Right atrium auricular region (tissue), 2 donors: Measurements from ENCODE around the gene ELN. TPM values are rescaled to one million over a fixed set of nuclear protein-coding genes. Genes with fewer than 3 reads are reported as not detected.

Source experiments
- DNase-seq: peaks from one replicate; pipeline ENCODE4 v3.0.0-alpha.2; 2019; ENCODE audit warnings: low spot score
- H3K27ac ChIP-seq, 2 donors: fragments of 200-600 bp; sonication (generic); 1 replicate in 1 of 2; 2 replicates in 1 of 2; pipeline ENCODE4 v1.5.1; 2016 to 2019
- H3K27me3 ChIP-seq, 2 donors: fragments of 200-600 bp; sonication (generic); one replicate each; pipeline versions ENCODE4 v1.5.1 to v1.6.0; 2017 to 2019
- H3K36me3 ChIP-seq: fragments of 200-600 bp; sonication (generic); one replicate; pipeline ENCODE4 v1.5.1; 2016
- H3K4me1 ChIP-seq, 2 donors: fragments of 200-600 bp; sonication (generic); one replicate each; pipeline versions ENCODE4 v1.5.1 to v1.6.0; 2017 to 2019
- H3K4me3 ChIP-seq, 2 donors: fragments of 200-600 bp; sonication (generic); 1 replicate in 1 of 2; 2 replicates in 1 of 2; pipeline ENCODE4 v1.5.1; 2017 to 2019; ENCODE audit warnings: mild to moderate bottlenecking in 1 of 2, moderate library complexity in 1 of 2
- H3K9me3 ChIP-seq, 2 donors: fragments of 200-600 bp; sonication (generic); one replicate each; pipeline ENCODE4 v1.5.1; 2019
- total RNA-seq, 2 donors: library from RNA; depleted of rRNA; stranded (reverse); fragments of >200 nt; gene quantifications; one replicate each; pipeline ENCODE4 v1.1.0, GENCODE V29; 2016
- TF ChIP-seq, protein P1 (sequence below), 2 donors: fragments of 200-600 bp; sonication (generic); IDR thresholded peaks; one replicate each; pipeline ENCODE4 v1.5.1; 2019; ENCODE audit warnings: antibody characterized with exemption in 2 of 2

The ELN gene
- total RNA-seq, 2 donors from 2014 or later: 138 to 149 TPM

DNA sequence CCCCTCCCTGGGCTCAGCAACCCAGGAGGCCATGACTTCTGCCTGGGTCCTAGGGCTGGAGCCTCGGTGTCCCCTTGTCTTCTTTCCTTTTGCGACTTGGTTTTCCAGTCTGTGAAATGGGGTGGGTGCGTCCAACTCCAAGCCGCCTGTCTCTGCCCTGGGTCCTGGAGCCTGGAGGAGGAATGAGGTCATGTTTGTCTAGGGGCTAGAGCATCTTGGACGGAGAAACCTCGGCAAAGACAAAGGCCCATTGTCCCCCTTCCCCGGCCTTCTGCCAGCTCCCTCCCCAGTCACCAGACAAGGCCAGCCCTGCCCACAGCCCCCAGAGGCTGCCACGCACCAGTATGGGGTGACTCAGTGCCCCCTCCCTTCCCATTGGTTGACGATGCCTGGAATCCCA lies 39.8 kb upstream of the ELN start:
- TF ChIP-seq, protein P1, sequence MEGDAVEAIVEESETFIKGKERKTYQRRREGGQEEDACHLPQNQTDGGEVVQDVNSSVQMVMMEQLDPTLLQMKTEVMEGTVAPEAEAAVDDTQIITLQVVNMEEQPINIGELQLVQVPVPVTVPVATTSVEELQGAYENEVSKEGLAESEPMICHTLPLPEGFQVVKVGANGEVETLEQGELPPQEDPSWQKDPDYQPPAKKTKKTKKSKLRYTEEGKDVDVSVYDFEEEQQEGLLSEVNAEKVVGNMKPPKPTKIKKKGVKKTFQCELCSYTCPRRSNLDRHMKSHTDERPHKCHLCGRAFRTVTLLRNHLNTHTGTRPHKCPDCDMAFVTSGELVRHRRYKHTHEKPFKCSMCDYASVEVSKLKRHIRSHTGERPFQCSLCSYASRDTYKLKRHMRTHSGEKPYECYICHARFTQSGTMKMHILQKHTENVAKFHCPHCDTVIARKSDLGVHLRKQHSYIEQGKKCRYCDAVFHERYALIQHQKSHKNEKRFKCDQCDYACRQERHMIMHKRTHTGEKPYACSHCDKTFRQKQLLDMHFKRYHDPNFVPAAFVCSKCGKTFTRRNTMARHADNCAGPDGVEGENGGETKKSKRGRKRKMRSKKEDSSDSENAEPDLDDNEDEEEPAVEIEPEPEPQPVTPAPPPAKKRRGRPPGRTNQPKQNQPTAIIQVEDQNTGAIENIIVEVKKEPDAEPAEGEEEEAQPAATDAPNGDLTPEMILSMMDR (IDR thresholded peaks at IDR 0.05): no peak
- Histone ChIP-seq H3K4me1 (peaks cover 0 to 45% of the 10 kb centered on the region in 2 donors), H3K27me3 (no peaks in the 10 kb centered on the region), H3K9me3 (no peaks in the 10 kb centered on the region), H3K4me3 (no peak overlapping the region), H3K27ac (peak overlapping the region; percentile 58 to 78), H3K36me3 (no peaks in the 10 kb centered on the region)
- peak; percentile 89 for DNase-seq

DNA sequence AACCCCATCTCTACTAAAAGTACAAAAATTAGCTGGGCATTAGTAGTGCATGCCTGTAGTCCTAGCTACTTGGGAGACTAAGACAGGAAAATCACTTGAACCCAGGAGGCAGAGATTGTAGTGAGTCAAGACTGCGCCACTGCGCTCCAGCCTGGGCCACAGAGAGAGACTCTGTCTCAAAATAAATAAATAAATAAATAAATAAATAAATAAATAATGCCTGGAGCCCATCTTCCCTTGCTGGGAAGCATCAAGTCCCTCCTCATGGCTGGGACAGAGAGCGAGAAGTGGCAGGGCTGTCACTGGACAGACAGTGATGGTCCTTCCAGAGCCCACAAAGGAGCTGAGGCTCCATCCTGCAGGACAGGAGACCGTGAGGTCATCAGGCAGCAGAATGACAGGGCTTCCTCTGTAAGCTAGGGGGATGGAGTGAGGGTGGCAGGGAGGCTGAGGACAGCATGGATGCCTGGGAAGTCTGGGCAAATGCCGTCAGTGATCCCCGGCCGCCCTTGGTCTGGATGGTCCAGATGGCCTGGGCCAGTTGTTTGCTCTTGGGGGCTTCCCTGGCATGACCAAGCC lies 36.4 kb upstream of the ELN start:
- TF ChIP-seq, protein P1 (IDR thresholded peaks at IDR 0.05): no peak
- Histone ChIP-seq H3K27ac (peak overlapping the region; percentile 72 to 73), H3K9me3 (peaks cover 0 to 16% of the 10 kb centered on the region in 2 donors), H3K36me3 (no peaks in the 10 kb centered on the region), H3K4me3 (no peak overlapping the region), H3K4me1 (peaks cover 0 to 20% of the 10 kb centered on the region in 2 donors), H3K27me3 (no peaks in the 10 kb centered on the region)
- DNase-seq: no peak

DNA sequence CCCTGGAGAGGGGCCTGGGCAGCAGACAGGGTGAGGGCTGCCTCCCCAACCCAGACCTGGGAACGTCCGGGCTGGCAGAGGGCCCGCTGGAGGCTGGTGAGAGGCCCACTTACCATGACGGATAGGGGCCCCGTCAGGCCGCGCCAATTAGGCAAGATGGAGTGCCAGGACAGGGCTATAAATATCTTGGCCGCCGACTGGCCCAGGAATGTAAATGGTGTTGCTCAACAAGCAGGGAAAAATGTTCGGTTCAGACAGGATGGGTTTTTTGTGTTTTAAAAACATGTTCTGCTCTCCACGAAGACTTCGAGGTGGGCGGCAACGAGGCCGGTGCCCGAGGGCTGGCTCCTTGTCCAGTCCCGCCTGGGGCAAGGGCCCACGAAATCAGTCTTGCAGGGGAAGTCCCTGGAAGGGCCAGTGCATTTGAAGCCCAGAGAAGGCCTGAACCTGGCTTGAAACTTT lies 35.8 kb upstream of the ELN start:
- Histone ChIP-seq H3K27me3 (no peaks in the 10 kb centered on the region), H3K9me3 (peaks cover 0 to 16% of the 10 kb centered on the region in 2 donors), H3K36me3 (no peaks in the 10 kb centered on the region), H3K27ac (peak overlapping the region; percentile 72 to 73), H3K4me1 (peaks cover 0 to 17% of the 10 kb centered on the region in 2 donors), H3K4me3 (no peak overlapping the region)
- DNase-seq: peak; percentile 89
- TF ChIP-seq, protein P1 (IDR thresholded peaks at IDR 0.05): no peak

DNA sequence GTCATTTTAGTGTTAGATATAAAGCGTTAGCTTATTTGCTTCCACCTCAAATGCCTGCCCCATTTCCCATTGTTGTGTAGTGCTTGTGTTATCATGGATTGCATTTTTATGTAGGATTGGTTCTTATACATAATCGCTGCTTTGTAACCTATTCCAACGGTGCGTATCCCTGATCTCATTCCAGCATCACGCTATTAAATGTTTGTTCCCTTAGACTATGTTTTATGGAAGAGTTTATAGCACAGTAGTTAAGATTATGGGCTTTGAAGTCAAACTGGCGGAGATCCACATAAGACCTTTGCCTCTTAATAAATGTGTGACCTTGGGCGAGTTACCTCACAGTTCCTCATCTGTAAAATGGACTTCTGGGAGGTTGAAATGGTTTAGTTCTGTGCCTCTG lies 34.0 kb upstream of the ELN start:
- no peaks in the 10 kb centered on the region for H3K27me3 ChIP-seq
- H3K36me3 ChIP-seq: no peaks in the 10 kb centered on the region
- no peak for DNase-seq
- H3K4me3 ChIP-seq: no peak overlapping the region
- TF ChIP-seq, protein P1 (IDR thresholded peaks at IDR 0.05): no peak
- H3K4me1 ChIP-seq: peaks cover 0 to 13% of the 10 kb centered on the region in 2 donors
- H3K27ac ChIP-seq: no peak overlapping the region
- H3K9me3 ChIP-seq: peaks cover 0 to 16% of the 10 kb centered on the region in 2 donors

DNA sequence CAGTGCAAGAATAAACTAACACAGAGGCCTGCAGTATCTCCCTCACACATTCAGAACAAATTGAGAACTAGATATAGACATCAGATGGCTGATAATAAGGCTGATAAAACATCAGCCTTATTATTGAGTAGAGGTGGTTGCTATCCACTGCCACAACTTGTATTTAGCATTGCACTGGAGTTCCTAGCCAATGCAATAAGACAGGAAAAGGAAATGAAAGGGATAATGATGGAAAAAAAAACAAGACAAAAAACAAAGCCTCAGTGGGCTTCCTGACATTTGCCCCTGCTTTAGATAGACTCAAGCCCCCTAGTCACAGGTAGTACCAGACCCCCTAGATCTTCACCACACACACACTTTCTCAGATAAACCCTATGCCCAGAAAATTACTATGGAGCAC lies 33.2 kb upstream of the ELN start:
- H3K27me3 ChIP-seq: no peaks in the 10 kb centered on the region
- no peak for DNase-seq
- H3K36me3 ChIP-seq: no peaks in the 10 kb centered on the region
- no peak overlapping the region for H3K4me3 ChIP-seq
- TF ChIP-seq, protein P1 (IDR thresholded peaks at IDR 0.05): no peak
- peaks cover 0 to 20% of the 10 kb centered on the region in 2 donors for H3K4me1 ChIP-seq
- H3K9me3 ChIP-seq: peaks cover 0 to 16% of the 10 kb centered on the region in 2 donors
- H3K27ac ChIP-seq: no peak overlapping the region

DNA sequence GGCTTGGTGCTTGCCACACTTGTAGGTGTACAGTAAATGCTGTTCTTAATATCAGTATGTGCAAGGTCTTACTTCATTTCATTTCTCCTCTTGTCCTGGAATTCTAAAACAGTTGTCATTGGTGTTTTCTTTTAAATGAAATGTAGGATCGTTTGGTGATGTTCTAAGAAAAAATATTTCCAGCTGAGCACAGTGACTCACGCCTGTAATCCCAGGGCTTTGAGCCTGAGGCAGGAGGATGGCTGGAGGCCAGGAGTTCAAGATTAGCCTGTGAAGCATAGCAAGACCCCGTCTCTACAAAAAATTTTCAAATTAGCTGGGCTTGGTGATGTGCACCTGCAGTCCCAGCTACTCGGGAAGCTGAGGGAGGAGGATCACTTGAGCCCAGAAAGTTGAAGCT lies 32.6 kb upstream of the ELN start:
- no peak for DNase-seq
- Histone ChIP-seq H3K4me3 (no peak overlapping the region), H3K4me1 (peaks cover 0 to 26% of the 10 kb centered on the region in 2 donors), H3K9me3 (peaks cover 0 to 16% of the 10 kb centered on the region in 2 donors), H3K27me3 (no peaks in the 10 kb centered on the region), H3K27ac (no peak overlapping the region), H3K36me3 (no peaks in the 10 kb centered on the region)
- TF ChIP-seq, protein P1 (IDR thresholded peaks at IDR 0.05): no peak
